ENCODE results near the gene UROD. TPM values are rescaled to one million over a fixed set of nuclear protein-coding genes. Genes with fewer than 3 reads are reported as not detected.
A peak's percentile ranks its signal among the peaks of the same experiment; 100 is the strongest.

UROD gene
- total RNA-seq, 5 donors from 2014 or later (not counting 1 experiment from before 2014, with no cell fraction given) = 52.0 to 58.6 (median 57.3) TPM

DNA sequence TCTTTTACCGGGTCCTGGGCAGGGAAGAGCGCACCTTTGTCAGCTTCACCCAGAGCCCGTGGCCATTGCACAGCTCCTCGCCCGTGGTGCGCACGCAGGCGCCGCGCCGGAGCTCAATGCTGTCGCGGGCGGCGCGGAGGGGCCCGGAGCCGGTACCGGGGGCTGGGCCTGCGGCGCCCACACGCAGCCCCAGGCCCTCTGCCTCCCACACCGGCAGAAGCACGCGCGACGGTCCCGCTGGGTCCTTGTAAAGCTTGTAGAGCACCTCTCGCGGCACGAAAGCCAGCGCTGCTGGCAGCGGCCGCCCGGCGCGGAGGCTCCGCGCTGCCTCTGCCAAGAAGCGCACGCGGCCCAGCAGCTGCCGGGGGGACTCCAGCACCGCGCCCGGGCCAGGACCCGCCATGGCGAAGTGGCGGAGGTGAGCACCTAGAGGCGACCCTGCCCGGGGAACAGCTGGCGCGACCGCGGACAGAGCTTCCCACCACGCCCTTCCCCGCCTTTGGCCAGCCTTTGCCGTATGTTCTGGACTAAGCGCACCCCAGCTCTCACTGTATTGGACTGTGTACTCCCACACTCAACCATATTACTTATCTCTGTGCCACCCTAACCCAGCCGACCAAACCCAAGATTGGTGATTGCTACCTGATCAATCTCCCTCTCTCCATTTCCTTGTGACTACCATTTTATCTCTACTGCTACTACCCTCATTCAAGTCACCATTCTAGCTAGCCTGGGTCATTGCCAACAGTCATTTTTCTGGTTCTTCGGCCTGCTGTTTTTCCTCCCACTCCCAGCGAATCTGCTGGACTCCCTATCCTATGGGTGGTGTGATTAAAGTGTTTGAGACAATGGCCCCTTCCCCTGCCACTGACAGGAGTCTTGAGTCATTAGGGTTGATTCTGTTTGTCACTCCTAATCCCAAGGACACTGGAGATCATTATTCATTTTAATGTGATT is 921 bp upstream of the UROD start, which contains the start of gene HECTD3:
TSS of gene HECTD3 (minus strand) at position 470 of the 957 bp plus-strand sequence. CDS start at position 403, 67 bp downstream.
- no peaks in the 10 kb centered on the region for H3K27me3 Mint-ChIP-seq
- H3K4me3 Mint-ChIP-seq = peak within 1 kb of the TSS; percentile 82 to 94 (median 90)
- Histone ChIP-seq H3K9me3 (no peaks in the 10 kb centered on the region), H3K4me3 (ENCODE audit: control insufficient read depth in 1 of 2, extremely low read depth in 1 of 2, low read length in 1 of 2) (peak within 1 kb of the TSS; percentile 71 to 90), H3K27ac (ENCODE audit: low read length) (peak within 1 kb of the TSS; percentile 81), H3K36me3 (ENCODE audit: control insufficient read depth in 2 of 2, extremely low read depth in 1 of 2, insufficient read depth in 1 of 2, low read length in 1 of 2) (peaks cover 16 to 40% of the 10 kb centered on the region in 2 donors), H3K4me1 (ENCODE audit: control insufficient read depth in 1 of 2, extremely low read depth in 1 of 2, insufficient read depth in 2 of 2, low read length in 2 of 2) (peaks cover 21 to 54% of the 10 kb centered on the region in 2 experiments), H3K27me3 (replicated peaks in 1 of 2; ENCODE audit: control insufficient read depth in 2 of 2, extremely low read depth in 1 of 2, insufficient read depth in 2 of 2, low read length in 1 of 2) (no peaks in the 10 kb centered on the region)
- H3K36me3 Mint-ChIP-seq = peaks cover 34% of the 10 kb centered on the region
- WGBS (ENCODE audit: insufficient coverage) = under 1% methylated on average over 59 of the region's 62 CpGs
- DNase-seq (peak in 34 of 35 experiments; percentile 25 to 77 (median 50)), ATAC-seq (replicated peaks in 1 of 4) (peak; percentile 70 to 74 (median 72))
- peaks cover 51 to 59% (median 55%) of the 10 kb centered on the region in 3 donors for H3K4me1 Mint-ChIP-seq
- POLR2A ChIA-PET = interaction anchor here (0.5 to 1.5 kb wide), 12 partner anchors 13 to 1297 kb away, joined by 3 to 32 read pairs (median 5); partner anchors contain the start of genes EIF2B3 (in 2 of the 2) and RNU5D-1 (in 1 of the 2)
- H3K27ac Mint-ChIP-seq = peak within 1 kb of the TSS; percentile 88 to 91
- CTCF ChIA-PET = interaction anchor here (0.6 to 6.1 kb wide), 14 partner anchors 24 to 736 kb away, joined by 3 to 124 read pairs (median 4); partner anchors contain the start of genes CCDC163 (in 1 of the 2), EIF2B3 (in 1 of the 2), MMACHC (in 1 of the 2) and MUTYH (in 1 of the 2)
- H3K9me3 Mint-ChIP-seq = no peaks in the 10 kb centered on the region

DNA sequence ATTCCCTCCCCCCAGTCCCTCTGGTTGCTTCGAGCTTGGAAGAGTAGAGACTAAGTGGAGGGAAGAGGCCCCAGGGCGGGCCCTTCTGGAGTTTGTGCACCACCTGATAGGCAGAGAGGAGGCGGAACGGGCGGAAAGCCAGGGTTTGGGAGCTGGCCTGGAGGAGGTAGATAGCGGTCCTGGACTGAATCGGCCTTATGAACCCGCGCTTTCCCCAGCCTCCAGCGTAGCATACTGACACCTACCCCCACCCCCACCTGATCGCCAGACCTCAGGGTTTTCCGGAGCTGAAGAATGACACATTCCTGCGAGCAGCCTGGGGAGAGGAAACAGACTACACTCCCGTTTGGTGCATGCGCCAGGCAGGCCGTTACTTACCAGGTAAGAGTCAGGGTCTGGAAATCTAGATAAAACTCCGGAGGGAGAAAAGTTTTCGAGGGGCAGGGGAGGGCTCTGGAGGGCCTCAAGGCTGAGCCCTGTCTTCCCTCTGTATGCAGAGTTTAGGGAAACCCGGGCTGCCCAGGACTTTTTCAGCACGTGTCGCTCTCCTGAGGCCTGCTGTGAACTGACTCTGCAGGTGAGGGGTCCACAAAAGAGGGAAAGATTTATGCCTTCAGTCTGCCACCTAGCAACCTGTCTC is 705 bp downstream of the UROD start:
- Mint-ChIP-seq H3K4me3 (peak overlapping the region; percentile 82 to 94 (median 90)), H3K36me3 (peaks cover 25% of the 10 kb centered on the region), H3K9me3 (no peaks in the 10 kb centered on the region), H3K4me1 (peaks cover 51 to 59% (median 55%) of the 10 kb centered on the region in 3 donors), H3K27me3 (no peaks in the 10 kb centered on the region), H3K27ac (peak overlapping the region; percentile 88 to 91)
- ChIA-PET CTCF (interaction anchor here (0.6 to 6.1 kb wide), 10 partner anchors 8 to 486 kb away, joined by 3 to 124 read pairs (median 10); partner anchors contain the start of genes EIF2B3 (in 1 of the 2), MUTYH (in 1 of the 2), RNU5D-1 (in 1 of the 2) and TESK2 (in 1 of the 2)), POLR2A (interaction anchor here (0.6 to 1.2 kb wide), 7 partner anchors 26 to 1245 kb away, joined by 3 to 32 read pairs (median 5); partner anchors contain the start of genes EIF2B3 (in 1 of the 2) and RPS8 (in 1 of the 2))
- no peaks in the 10 kb centered on the region for H3K9me3 ChIP-seq
- DNase-seq = peak in 4 of 35 experiments; percentile 8 to 36 (median 11)
- H3K27me3 ChIP-seq (replicated peaks in 1 of 2; ENCODE audit: control insufficient read depth in 2 of 2, extremely low read depth in 1 of 2, insufficient read depth in 2 of 2, low read length in 1 of 2) = no peaks in the 10 kb centered on the region
- WGBS (ENCODE audit: insufficient coverage) = 7% methylated on average over 6 of the region's 21 CpGs
- H3K36me3 ChIP-seq (ENCODE audit: control insufficient read depth in 2 of 2, extremely low read depth in 1 of 2, insufficient read depth in 1 of 2, low read length in 1 of 2) = peaks cover 11 to 27% of the 10 kb centered on the region in 2 donors
- peak overlapping the region; percentile 81 for H3K27ac ChIP-seq (ENCODE audit: low read length)
- H3K4me3 ChIP-seq (ENCODE audit: control insufficient read depth in 1 of 2, extremely low read depth in 1 of 2, low read length in 1 of 2) = peak overlapping the region; percentile 71 to 90
- ATAC-seq (replicated peaks in 1 of 4) = no peak
- peaks cover 21 to 54% of the 10 kb centered on the region in 2 experiments for H3K4me1 ChIP-seq (ENCODE audit: control insufficient read depth in 1 of 2, extremely low read depth in 1 of 2, insufficient read depth in 2 of 2, low read length in 2 of 2)

DNA sequence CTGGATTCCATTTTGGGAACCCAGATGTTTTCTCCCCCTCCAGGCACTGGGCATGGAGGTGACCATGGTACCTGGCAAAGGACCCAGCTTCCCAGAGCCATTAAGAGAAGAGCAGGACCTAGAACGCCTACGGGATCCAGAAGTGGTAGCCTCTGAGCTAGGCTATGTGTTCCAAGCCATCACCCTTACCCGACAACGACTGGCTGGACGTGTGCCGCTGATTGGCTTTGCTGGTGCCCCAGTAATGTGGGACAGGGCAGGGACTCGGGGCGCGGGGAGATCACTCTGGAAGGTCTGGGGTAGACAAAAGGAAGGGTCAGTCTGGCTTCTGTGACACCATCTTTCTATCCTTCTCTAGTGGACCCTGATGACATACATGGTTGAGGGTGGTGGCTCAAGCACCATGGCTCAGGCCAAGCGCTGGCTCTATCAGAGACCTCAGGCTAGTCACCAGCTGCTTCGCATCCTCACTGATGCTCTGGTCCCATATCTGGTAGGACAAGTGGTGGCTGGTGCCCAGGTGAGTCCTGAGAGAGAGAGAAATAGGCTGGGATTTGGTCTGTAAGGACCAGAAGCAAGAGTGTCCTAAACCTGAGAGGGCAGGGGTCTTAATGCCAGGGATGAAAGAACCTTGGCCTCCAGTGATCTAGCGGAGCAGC is 1.6 kb downstream of the UROD start:
- no peaks in the 10 kb centered on the region for H3K9me3 ChIP-seq
- 86% methylated on average over 12 of the region's 12 CpGs for WGBS (ENCODE audit: insufficient coverage)
- ATAC-seq (replicated peaks in 1 of 4) (no peak), DNase-seq (no peak)
- Mint-ChIP-seq H3K27ac (peak overlapping the region in 1 of 2 donors; percentile 71), H3K36me3 (peaks cover 16% of the 10 kb centered on the region), H3K27me3 (no peaks in the 10 kb centered on the region), H3K4me1 (peaks cover 53 to 62% (median 54%) of the 10 kb centered on the region in 3 donors), H3K9me3 (no peaks in the 10 kb centered on the region), H3K4me3 (peak overlapping the region in 1 of 3 donors; percentile 94)
- no peaks in the 10 kb centered on the region for H3K27me3 ChIP-seq (replicated peaks in 1 of 2; ENCODE audit: control insufficient read depth in 2 of 2, extremely low read depth in 1 of 2, insufficient read depth in 2 of 2, low read length in 1 of 2)
- CTCF ChIA-PET = interaction anchor here (0.6 to 6.1 kb wide), 19 partner anchors 18 to 485 kb away, joined by 3 to 124 read pairs (median 4); partner anchors contain the start of genes EIF2B3 (in 2 of the 2), MUTYH (in 1 of the 2), TESK2 (in 1 of the 2) and TOE1 (in 1 of the 2)
- POLR2A ChIA-PET = interaction anchor here (0.5 to 1.0 kb wide), 2 partner anchors 170 to 480 kb away, joined by 3 to 4 read pairs; no protein-coding TSS in a partner anchor
- H3K36me3 ChIP-seq (ENCODE audit: control insufficient read depth in 2 of 2, extremely low read depth in 1 of 2, insufficient read depth in 1 of 2, low read length in 1 of 2) = peaks cover 2 to 18% of the 10 kb centered on the region in 2 donors
- peaks cover 21 to 58% of the 10 kb centered on the region in 2 experiments for H3K4me1 ChIP-seq (ENCODE audit: control insufficient read depth in 1 of 2, extremely low read depth in 1 of 2, insufficient read depth in 2 of 2, low read length in 2 of 2)
- H3K4me3 ChIP-seq (ENCODE audit: control insufficient read depth in 1 of 2, extremely low read depth in 1 of 2, low read length in 1 of 2) = no peak overlapping the region
- no peak overlapping the region for H3K27ac ChIP-seq (ENCODE audit: low read length)

DNA sequence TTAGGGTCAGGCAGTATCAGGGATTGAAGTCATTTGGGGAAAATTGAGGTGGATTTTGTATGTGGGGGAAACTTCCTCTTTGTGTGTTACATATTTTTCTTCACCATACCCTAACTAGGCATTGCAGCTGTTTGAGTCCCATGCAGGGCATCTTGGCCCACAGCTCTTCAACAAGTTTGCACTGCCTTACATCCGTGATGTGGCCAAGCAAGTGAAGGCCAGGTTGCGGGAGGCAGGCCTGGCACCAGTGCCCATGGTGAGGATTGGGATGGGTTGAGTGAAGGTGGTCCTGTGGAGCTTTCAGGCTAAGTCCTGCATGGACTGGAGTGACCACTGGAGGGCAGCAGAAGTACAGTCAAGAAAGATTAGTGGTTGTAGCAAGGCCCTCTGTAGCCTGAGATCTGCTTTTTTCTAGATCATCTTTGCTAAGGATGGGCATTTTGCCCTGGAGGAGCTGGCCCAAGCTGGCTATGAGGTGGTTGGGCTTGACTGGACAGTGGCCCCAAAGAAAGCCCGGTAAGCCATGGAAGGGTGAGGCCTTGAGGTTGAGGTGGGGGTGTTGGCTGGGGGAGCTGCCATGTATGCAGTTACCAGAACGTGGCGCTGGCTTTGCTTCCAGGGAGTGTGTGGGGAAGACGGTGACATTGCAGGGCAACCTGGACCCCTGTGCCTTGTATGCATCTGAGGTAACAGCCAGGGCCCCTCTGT is 2.4 kb downstream of the UROD start:
- peak; percentile 55 to 89 (median 74) for DNase-seq
- H3K4me1 ChIP-seq (ENCODE audit: control insufficient read depth in 1 of 2, extremely low read depth in 1 of 2, insufficient read depth in 2 of 2, low read length in 2 of 2) = peaks cover 21 to 51% of the 10 kb centered on the region in 2 experiments
- Mint-ChIP-seq H3K27me3 (no peaks in the 10 kb centered on the region), H3K27ac (peak overlapping the region; percentile 41 to 80), H3K9me3 (no peaks in the 10 kb centered on the region), H3K4me1 (peaks cover 46 to 57% (median 48%) of the 10 kb centered on the region in 3 donors), H3K36me3 (peaks cover 10% of the 10 kb centered on the region), H3K4me3 (peak overlapping the region; percentile 55 to 65 (median 62))
- no peaks in the 10 kb centered on the region for H3K27me3 ChIP-seq (replicated peaks in 1 of 2; ENCODE audit: control insufficient read depth in 2 of 2, extremely low read depth in 1 of 2, insufficient read depth in 2 of 2, low read length in 1 of 2)
- no peak overlapping the region for H3K27ac ChIP-seq (ENCODE audit: low read length)
- no peaks in the 10 kb centered on the region for H3K9me3 ChIP-seq
- ATAC-seq (replicated peaks in 1 of 4) = peak; percentile 19 to 29 (median 26)
- H3K36me3 ChIP-seq (ENCODE audit: control insufficient read depth in 2 of 2, extremely low read depth in 1 of 2, insufficient read depth in 1 of 2, low read length in 1 of 2) = peaks cover 0 to 10% of the 10 kb centered on the region in 2 donors
- 43% methylated on average over 4 of the region's 6 CpGs for WGBS (ENCODE audit: insufficient coverage)
- ChIA-PET CTCF (interaction anchor here (0.6 to 6.1 kb wide), 16 partner anchors 8 to 481 kb away, joined by 3 to 124 read pairs (median 4); partner anchors contain the start of genes EIF2B3 (in 2 of the 2), MUTYH (in 1 of the 2), TESK2 (in 1 of the 2) and TOE1 (in 1 of the 2)), POLR2A (interaction anchor here (0.6 to 1.0 kb wide), 2 partner anchors 479 to 568 kb away, joined by 3 read pairs; no protein-coding TSS in a partner anchor)
- no peak overlapping the region for H3K4me3 ChIP-seq (ENCODE audit: control insufficient read depth in 1 of 2, extremely low read depth in 1 of 2, low read length in 1 of 2)

DNA sequence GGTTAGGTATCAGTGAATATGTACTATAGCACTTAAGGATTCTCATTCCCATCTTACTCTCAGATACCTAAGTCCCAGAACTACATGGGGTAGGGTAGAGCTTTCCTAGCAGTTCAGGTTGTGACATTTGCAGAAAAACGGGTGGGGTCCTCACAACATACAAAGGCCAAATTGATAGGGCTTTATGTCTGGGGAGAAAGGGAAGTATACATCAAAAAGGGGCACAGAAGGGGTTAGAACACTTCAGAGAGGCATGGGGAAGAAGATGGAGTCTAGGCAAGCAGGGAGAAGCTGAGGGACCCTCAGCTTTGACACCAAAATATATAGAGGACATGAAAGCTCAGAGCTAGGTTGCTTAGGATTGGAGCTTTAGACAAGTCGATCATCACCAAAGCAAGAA is 3.6 kb downstream of the UROD start:
- ATAC-seq (replicated peaks in 1 of 4) = no peak
- WGBS (ENCODE audit: insufficient coverage) = 80% methylated on average over 2 of the region's 2 CpGs

More for the DNA sequence above, 3.6 kb downstream of the UROD start:
- DNase-seq = no peak
- no peaks in the 10 kb centered on the region for H3K9me3 ChIP-seq
- ChIA-PET CTCF (interaction anchor here (0.6 to 6.1 kb wide), 6 partner anchors 155 to 570 kb away, joined by 3 to 124 read pairs (median 4); partner anchors contain the start of gene TESK2 (in 1 of the 2)), POLR2A (no interaction called here)
- H3K27me3 ChIP-seq (replicated peaks in 1 of 2; ENCODE audit: control insufficient read depth in 2 of 2, extremely low read depth in 1 of 2, insufficient read depth in 2 of 2, low read length in 1 of 2) = no peaks in the 10 kb centered on the region
- no peak overlapping the region for H3K27ac ChIP-seq (ENCODE audit: low read length)
- Mint-ChIP-seq H3K4me3 (no peak overlapping the region), H3K27ac (peak overlapping the region in 1 of 2 donors; percentile 54), H3K36me3 (peaks cover 10% of the 10 kb centered on the region), H3K4me1 (peaks cover 36 to 46% (median 37%) of the 10 kb centered on the region in 3 donors), H3K9me3 (no peaks in the 10 kb centered on the region), H3K27me3 (no peaks in the 10 kb centered on the region)
- H3K4me1 ChIP-seq (ENCODE audit: control insufficient read depth in 1 of 2, extremely low read depth in 1 of 2, insufficient read depth in 2 of 2, low read length in 2 of 2) = peaks cover 16 to 39% of the 10 kb centered on the region in 2 experiments
- H3K4me3 ChIP-seq (ENCODE audit: control insufficient read depth in 1 of 2, extremely low read depth in 1 of 2, low read length in 1 of 2) = no peak overlapping the region
- peaks cover 0 to 8% of the 10 kb centered on the region in 2 donors for H3K36me3 ChIP-seq (ENCODE audit: control insufficient read depth in 2 of 2, extremely low read depth in 1 of 2, insufficient read depth in 1 of 2, low read length in 1 of 2)
